Measurements from ENCODE around the gene RORB.
"Not testable (repeated sequence)": the region's sequence is repeated elsewhere in the genome, so short reads cannot be mapped to it uniquely, and the experiment has no call there.

The RORB gene

GRCh38 chr9:74528207-74528606 lies 31.1 kb downstream of the RORB start:
- no peaks in the 10 kb centered on the region for H3K27me3 ChIP-seq
- H3K36me3 ChIP-seq: no peaks in the 10 kb centered on the region
- TF ChIP-seq, protein P1, sequence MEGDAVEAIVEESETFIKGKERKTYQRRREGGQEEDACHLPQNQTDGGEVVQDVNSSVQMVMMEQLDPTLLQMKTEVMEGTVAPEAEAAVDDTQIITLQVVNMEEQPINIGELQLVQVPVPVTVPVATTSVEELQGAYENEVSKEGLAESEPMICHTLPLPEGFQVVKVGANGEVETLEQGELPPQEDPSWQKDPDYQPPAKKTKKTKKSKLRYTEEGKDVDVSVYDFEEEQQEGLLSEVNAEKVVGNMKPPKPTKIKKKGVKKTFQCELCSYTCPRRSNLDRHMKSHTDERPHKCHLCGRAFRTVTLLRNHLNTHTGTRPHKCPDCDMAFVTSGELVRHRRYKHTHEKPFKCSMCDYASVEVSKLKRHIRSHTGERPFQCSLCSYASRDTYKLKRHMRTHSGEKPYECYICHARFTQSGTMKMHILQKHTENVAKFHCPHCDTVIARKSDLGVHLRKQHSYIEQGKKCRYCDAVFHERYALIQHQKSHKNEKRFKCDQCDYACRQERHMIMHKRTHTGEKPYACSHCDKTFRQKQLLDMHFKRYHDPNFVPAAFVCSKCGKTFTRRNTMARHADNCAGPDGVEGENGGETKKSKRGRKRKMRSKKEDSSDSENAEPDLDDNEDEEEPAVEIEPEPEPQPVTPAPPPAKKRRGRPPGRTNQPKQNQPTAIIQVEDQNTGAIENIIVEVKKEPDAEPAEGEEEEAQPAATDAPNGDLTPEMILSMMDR (IDR thresholded peaks at IDR 0.05): no peak
- peaks cover 0 to 3% (median 0%) of the 10 kb centered on the region in 4 donors for H3K4me1 ChIP-seq
- intact Hi-C loops (cut with DNase I; ENCODE audit: low total_unique reads): no loop called here
- no peak overlapping the region for H3K27ac ChIP-seq
- no peak overlapping the region for H3K4me3 ChIP-seq
- DNase-seq: no peak
- H3K9me3 ChIP-seq: no peaks in the 10 kb centered on the region

GRCh38 chr9:74530458-74530857 lies 33.3 kb downstream of the RORB start:
- intact Hi-C loops (cut with DNase I; ENCODE audit: low total_unique reads); H3K27me3 ChIP-seq; H3K36me3 ChIP-seq; H3K4me3 ChIP-seq; H3K4me1 ChIP-seq; H3K9me3 ChIP-seq; DNase-seq; H3K27ac ChIP-seq: not testable (repeated sequence)

GRCh38 chr9:74533253-74533652 lies 36.1 kb downstream of the RORB start:
- intact Hi-C loops (cut with DNase I; ENCODE audit: low total_unique reads): no loop called here
- Histone ChIP-seq H3K4me3 (no peak overlapping the region), H3K27me3 (no peaks in the 10 kb centered on the region), H3K9me3 (no peaks in the 10 kb centered on the region), H3K36me3 (no peaks in the 10 kb centered on the region), H3K27ac (no peak overlapping the region), H3K4me1 (no peaks in the 10 kb centered on the region)
- TF ChIP-seq, protein P1 (IDR thresholded peaks at IDR 0.05): no peak
- DNase-seq: no peak

GRCh38 chr9:74534841-74535240 lies 37.7 kb downstream of the RORB start:
- TF ChIP-seq, protein P1 (IDR thresholded peaks at IDR 0.05): no peak
- no peaks in the 10 kb centered on the region for H3K27me3 ChIP-seq
- no peak for DNase-seq

DNA sequence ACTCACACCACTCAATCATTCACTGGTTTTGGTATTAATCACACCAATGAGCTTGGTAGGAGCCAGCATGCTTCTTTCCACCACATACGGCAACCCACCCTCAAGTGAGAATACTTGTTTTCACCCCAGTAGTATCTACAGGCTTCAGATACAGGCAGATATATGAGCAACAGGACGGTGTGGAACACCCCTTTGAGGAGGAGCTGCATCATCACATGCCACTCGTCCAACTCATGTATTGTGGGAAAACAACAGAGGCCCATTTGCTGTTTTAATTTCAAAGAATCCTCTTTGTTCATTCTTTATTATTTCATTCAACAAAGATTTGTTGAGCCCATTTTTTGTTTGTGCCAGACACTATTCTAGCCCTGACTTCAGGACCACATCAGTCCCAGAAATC lies 46.0 kb downstream of the RORB start:
- no peaks in the 10 kb centered on the region for H3K36me3 ChIP-seq
- H3K27me3 ChIP-seq: no peaks in the 10 kb centered on the region
- no peak for DNase-seq
- H3K27ac ChIP-seq: no peak overlapping the region
- no peaks in the 10 kb centered on the region for H3K9me3 ChIP-seq
- H3K4me1 ChIP-seq: no peaks in the 10 kb centered on the region
- H3K4me3 ChIP-seq: no peak overlapping the region
- intact Hi-C loops (cut with DNase I; ENCODE audit: low total_unique reads): no loop called here
- TF ChIP-seq, protein P1 (IDR thresholded peaks at IDR 0.05): no peak

More at GRCh38 chr9:74534841-74535240, 37.7 kb downstream of the RORB start:
- no peak overlapping the region for H3K27ac ChIP-seq
- no peaks in the 10 kb centered on the region for H3K9me3 ChIP-seq
- intact Hi-C loops (cut with DNase I; ENCODE audit: low total_unique reads): no loop called here
- H3K4me3 ChIP-seq: no peak overlapping the region
- no peaks in the 10 kb centered on the region for H3K36me3 ChIP-seq
- no peaks in the 10 kb centered on the region for H3K4me1 ChIP-seq

- H3K27me3 ChIP-seq: no peaks in the 10 kb centered on the region
Measured at GRCh38 chr9:74551266-74551665, 54.1 kb downstream of the RORB start.

More at GRCh38 chr9:74551266-74551665, 54.1 kb downstream of the RORB start:
- Histone ChIP-seq H3K27ac (no peak overlapping the region), H3K4me1 (peaks cover 0 to 5% (median 0%) of the 10 kb centered on the region in 4 donors), H3K4me3 (no peak overlapping the region), H3K36me3 (no peaks in the 10 kb centered on the region), H3K9me3 (no peaks in the 10 kb centered on the region)
- TF ChIP-seq, protein P1 (IDR thresholded peaks at IDR 0.05): no peak
- no peak for DNase-seq
- intact Hi-C loops (cut with DNase I; ENCODE audit: low total_unique reads): no loop called here
